NCI-H2227 (cell line): ENCODE results near the gene MARF1.
"Not testable (repeated sequence)": the region's sequence is repeated elsewhere in the genome, so short reads cannot be mapped to it uniquely, and the experiment has no call there.

Experiments used
- DNase-seq: peaks from one replicate; lab custom pipeline; 2025; ENCODE audit not compliant: unreplicated experiment; lab: John Stamatoyannopoulos, UW

Gene MARF1

DNA sequence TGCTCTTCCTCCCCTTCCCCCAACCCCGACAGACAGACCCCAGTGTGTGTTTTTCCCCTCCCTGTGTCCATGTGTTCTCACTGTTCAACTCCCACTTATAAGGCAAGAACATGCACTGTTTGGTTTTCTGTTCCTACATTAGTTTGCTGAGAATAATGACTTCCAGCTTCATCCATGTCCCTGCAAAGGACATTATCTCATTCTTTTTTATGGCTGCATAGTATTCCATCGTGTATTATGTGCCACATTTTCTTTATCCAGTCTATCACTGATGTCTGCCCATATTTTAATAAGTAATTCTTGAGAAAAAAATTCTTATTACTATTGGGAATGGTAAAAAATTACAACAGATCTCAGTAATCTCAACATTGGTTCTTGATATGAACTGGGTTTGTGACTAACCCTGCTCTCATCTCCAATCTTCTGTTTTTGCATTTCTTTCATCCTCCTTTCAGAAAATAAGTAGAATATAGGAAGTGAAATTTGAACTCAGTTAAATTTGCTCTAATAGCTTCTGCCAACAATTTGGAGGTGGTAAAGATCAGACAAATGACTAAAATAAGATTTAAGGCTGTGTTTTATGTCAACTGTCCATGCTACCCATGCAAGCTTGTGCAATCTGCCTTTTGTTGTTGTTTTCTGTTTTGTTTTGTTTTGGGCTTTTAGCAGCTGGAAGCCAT lies 11.1 kb downstream of the MARF1 start:
- no peak for DNase-seq

DNA sequence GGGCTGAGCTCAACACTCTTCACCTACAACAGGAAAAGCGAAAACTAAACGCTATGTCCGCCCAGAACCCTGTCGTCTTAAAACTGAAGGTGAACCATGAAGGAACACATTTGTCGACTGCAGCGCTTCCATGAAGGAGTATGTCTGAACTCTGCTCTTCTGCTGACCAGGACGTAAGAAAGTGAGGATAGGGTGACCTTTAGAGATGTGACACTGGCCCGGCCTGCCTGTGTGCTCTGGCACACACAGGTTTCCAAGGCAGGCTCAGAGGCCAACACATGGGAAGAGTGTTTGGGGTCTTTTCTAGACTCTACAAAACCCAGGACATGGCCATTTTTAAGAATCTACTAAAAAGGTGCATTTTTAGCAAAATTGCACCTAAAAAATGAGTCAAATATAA lies 21.1 kb downstream of the MARF1 start:
- DNase-seq = no peak

DNA sequence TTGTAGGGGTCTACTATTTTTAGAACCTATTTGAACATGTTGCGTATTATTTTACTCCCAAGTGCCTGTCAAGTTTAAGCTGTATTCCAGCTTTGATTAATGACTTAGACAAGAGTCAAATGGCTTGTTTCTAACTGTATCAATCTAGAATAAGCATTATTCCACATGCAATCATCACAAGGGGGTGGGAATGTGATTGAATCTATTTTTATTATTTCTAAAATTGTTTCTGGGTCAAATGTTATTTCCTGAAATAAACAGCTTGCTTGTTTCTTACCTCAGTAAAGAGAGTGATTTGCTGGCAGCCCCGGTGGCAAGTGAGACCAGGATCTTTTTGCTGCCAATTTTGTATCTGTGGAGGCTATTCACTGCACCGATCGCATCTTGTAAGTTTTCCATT lies 21.5 kb downstream of the MARF1 start:
- DNase-seq = no peak

DNA sequence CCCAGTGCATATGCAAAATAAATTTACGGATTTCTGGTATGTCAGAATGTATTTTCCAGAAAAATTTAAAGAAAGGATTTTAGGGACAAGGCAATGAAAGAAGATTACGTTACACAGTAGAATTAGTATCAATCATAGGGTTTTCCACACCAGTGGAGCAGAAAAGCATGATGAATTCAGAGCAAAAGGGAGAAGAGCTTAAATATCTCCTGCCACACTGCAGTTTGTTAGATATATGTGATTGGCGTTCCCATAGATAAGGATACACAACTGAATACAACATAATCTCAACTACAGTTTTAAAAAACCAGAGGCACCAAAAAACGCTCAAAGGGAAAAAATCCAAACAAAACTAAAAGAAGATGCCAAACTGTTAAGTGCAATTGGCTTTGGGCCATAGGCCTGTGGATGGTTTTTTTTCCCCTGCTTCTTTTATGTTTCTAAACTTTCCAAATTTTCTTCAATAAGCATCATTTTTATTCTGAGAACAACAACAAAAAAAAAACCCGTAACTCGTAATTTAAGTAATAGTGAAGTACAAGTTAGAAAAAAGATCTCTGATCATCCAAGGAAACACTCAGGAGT lies 22.3 kb downstream of the MARF1 start:
- DNase-seq = no peak

DNA sequence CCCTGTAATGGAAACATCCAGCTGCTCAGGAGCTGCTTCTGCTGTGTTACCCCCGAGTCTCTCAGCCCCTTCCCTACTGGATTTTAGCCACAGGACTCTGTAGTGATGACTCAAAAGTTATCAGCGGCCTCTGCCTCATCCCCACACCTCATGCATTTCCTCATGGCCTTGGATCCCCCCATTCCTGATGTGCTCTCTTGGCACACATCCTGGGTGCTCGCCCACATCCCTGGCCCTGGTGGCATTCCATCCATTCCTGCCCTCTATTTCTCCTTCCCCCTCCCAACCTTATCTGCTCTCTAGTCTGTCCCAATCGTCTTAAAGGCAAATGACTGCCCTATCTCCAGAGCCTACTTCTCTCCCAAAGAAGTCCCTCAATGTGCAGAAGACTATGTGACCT lies 24.6 kb downstream of the MARF1 start:
- no peak for DNase-seq

DNA sequence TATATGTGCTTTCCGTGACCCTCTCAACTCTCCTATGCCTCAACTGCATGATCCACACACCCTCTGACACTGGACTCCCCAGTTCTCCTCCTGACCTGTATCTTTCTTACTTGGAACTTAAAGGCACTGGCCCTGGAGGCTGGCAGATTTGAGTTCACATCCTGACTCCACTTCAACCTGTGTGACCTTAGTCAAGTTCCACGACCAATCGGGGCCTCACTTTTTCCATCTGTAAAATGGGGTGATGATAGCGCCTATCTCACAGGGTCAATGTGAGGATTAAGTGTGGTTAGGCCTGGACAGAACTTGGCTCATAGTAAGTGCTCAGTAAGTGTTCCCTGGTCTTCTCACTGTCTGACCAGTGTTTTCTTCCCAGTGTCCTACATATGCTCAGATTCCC lies 25.1 kb downstream of the MARF1 start:
- DNase-seq = no peak

DNA sequence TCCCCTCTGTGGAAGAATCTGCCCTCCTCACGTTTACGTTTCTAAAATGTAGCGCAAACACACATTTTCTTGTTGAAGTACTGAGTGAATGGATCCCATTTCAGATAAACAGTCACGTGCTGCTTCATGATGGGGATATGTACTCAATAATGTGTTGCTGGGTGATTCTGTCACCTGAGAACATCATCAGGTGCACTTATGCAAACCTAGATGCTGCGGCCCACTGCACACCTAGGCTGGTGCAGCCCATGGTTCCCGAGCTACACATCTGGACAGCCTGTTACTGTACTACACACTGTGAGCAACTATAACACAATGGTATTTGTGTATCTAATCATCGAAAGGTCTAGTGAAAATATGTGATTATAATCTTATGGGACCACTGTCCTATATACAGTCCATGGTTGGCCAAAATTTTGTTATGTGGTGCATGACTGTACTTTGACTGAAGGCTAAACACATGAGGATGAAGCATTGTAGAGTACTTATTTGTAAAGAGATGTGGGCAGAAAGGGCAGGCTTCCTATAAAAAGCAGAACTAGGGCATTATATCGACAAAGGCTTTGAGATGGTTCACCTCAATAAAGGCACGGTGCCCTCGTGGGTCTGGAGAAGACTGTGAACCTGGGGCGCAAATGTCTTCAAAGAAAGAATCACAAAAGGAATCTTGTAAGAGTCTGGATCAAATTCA lies 26.3 kb downstream of the MARF1 start:
- DNase-seq = no peak

DNA sequence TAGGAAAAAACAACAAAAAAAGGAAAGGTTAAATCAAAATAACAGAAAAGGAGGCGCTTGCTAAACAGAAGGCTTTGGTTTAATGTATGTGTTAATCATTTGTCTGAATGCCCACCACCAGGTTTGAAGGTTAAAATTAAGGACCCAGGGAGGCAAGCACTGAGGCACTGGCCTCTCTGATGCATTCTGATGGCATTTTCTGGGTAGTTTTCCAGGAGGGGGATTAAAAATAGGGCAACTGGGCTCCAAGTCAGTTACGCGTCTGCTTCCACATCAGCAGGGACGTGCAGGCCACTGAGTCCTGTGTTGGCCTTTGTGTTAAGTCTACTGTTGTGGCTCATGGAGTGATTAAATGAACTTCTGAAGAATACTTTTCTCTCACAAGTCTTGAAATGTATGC lies 26.9 kb downstream of the MARF1 start:
- no peak for DNase-seq

DNA sequence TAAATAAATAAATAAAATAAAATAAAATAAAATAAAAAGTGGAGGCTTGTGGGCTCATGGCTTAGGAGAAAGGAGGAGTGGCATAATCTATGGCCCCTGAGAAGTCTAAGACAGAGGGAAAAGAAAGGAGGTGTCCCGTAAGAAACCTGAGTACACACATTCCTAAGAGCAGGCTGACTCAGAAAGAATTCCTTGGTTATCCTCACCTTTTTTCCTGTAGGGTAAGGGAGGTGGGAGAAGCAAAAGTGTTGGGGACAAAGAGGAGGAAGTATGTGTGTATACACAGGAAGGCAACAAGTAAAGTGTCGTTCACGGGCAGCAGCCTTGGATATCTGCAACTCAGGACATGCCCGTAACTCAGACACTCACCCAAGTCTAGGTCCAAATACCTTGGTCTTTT lies 29.3 kb downstream of the MARF1 start:
- DNase-seq = no peak

DNA sequence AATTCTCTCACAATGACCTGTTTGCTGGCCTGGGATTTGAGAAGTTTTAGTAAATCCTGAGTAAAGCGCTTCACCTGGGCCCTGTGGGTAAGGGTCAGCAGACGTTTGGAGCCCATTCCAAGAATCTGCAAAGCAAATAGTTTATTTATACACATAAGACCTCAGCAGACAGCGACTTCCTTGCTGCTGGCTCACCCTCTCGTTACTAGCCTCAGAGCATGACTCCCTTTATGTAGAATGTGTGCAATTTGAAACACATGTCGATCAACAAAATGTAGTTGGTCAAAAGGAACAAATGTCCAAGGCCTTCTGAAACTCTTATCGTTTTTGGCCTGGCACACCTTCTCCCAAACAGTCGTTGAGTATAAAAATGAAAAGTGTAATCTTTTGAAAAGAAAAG lies 31.3 kb downstream of the MARF1 start:
- DNase-seq = no peak

DNA sequence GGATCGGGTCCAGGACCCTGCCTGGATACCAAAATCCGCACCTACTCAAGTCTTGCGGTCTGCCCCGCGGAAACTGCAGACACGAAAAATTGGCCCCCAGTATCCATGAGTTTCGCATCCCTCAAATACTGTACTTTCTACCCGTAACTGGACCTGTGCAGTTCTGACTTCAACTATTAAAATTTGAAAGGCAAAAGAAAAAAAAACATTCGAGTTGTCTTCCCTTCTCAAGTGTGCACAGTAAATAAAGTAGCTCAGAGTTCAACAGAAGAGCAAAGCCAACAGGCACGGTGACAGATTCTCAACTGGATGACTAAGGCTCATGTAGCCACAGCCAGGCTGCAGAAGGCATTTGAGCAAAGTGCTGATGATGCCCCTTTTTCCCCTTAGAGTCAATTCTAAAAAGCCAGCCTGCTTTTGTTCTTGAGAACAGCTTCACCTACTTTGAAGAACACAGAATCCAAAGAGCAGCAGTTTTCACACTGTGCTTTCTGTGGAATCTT lies 32.5 kb downstream of the MARF1 start:
- no peak for DNase-seq

DNA sequence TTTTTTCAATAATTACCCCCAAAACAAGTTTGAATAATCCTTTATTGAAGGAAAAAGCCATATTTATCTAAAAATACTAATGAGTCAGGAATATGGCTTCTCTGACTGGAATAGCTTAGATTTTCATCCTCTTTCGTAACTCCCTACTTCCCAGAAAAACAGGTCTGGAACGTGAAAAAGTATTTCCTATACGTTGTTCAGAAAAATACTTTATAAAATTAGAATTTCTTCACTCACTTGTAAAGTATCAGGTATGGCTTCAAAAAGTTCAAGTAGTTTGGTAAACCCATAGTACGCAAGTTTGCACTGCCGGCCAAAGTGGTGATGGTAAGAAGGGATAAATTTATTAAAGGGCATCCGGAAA lies 33.7 kb downstream of the MARF1 start:
- DNase-seq = no peak

DNA sequence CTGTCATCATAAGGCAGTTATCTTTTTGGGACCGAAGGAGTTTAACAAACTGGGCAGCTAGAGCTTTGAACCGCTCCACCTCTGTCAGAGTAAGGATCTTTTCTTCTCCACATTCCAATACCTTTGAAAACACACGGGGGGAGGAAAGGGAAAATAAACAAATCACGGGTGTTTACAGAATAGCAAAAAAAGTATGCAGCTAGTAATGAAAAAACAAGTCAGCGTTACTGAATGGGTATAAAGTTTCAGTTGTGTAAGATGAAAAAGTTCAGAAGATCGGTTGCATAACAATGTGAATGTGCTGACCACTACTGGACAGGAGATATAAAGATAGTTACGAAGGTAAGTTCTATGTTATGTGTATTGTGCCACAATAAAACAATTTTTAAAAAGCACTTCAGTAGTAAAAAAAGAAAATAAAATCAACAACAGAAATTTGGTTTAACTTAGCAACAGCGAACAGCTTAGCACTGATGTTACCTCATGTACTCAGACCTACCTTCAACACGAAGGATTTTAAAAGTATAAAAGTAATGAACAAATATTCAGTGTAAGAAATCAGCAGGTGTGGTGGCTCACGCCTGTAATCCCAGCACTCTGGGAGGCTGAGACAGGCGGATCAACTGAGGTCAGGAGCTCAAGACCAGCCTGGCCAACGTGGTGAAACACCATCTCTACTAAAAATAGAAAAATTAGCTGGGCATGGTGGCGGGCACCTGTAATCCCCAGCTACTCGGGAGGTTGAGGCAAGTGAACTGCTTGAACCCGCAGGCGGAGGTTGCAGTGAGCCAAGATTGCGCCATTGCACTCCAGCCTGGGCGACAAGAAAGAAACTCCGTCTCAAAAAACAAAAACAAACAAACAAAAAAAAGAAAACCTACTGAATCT lies 34.3 kb downstream of the MARF1 start:
- DNase-seq = no peak

DNA sequence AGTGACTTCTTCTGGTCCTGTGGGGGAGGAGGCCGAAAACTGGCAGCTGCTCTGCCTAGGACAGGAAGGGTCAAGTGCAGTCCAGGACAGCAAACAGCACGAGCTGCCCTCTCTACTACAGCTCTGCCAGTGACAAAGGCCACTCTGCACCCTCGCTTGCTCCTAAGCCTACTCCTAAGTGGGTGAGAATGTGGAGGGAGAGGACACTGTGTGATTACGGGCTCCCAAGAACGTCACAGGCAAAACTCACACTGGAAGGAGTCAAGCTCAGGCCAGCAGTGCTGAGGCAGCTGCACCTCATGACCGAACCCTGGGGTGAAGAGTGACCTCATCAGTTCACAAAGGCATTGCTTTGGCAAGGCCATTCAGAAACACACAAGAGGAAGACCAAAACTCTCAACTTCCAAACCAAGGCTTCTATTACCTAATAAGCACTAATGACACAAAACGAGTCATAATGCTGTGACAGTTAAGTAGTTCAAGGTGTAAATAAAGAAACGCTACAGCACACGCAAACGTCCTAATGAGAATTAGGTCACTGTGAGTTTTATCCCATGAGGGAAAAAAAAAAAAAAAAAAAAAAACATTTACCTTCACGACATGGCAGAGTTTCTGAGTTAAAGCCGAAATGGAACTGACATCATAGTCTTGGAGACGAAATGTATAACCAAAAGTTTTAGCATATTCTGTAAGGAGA lies 35.1 kb downstream of the MARF1 start:
- DNase-seq = peak; percentile 16

DNA sequence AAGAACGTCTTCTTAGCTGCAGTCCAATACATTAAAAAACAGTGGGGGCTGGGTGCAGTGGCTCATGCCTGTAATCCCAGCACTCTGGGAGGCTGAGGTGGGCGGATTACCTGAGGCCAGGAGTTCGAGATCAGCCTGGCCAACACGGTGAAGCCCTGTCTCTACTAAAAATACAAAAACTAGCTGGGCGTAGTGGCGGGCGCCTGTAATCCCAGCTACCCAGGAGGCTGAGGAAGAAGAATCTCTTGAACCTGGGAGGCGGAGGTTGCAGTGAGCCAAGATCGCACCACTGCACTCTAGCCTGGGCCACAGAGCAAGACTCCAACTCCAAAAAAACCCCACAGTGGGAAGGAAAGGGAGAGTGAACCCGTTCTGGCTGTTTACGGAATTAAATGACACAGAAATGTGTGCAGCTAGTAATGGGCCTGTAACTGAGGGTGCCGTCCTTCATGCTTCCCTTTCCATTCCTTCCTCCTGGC lies 35.7 kb downstream of the MARF1 start:
- not testable (repeated sequence) for DNase-seq

DNA sequence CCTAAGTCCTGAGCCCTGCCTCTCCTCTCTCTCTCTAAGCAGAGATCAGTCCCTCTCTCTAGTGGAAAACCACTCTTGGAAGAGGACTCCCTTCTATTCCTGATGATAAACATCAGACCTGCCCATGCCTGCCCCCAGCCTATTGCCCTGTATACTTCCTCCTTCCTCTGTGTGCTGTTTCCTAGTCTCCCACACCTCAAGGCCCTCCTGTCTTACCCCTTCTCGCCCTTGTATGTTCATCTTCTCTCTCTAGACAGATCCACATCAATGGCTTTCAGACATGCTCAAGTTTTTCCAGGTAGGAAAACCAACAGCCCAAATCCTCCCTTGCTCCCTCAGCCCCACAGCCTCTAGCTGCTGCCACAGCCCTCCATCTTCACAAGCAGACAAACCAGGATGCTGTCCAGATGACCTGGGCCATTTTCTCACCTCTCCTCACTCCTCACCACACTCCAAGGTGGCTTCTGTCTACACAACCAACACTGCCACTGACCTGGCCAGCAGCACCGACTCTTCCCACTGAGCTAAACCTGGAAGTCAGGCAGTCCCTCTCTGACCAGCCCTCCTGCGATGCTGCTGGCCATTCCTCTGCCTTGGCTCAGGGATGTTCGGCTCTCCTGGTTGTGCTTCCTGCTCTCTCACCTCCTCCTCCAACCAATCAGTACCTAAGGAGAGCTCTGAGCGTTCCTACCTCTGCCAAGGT lies 36.3 kb downstream of the MARF1 start:
- DNase-seq = no peak

DNA sequence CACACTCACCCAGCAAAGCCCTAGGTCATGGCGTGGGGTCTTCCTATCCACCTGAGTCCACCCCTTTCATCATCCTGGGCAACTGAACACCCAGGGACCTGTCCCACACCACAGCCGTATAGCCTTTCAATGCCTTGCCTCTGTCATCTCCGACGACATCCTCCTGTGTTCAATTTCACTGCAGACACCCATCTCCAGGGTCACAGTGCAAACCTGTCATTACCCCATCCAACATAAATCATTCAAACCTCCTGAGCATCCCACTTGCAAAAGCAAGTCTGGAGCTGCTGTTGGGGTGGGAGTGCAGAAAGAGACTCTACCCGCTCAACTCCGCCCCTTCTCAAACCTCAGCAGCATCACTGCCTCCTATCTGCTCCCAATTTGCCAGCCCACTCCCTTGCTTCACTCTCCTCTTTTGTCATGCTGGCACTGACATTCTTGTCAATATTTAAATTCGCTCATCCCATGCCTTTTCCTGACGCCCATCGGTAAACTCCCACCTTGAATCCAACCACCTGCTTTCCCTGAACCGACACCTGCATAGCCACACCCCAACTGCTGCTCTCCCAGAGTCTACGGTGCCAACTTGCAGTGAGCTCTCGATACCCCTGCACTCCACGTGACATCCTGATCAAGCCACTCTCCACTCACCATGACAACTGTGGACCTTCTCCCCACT lies 37.0 kb downstream of the MARF1 start:
- DNase-seq = peak; percentile 80

DNA sequence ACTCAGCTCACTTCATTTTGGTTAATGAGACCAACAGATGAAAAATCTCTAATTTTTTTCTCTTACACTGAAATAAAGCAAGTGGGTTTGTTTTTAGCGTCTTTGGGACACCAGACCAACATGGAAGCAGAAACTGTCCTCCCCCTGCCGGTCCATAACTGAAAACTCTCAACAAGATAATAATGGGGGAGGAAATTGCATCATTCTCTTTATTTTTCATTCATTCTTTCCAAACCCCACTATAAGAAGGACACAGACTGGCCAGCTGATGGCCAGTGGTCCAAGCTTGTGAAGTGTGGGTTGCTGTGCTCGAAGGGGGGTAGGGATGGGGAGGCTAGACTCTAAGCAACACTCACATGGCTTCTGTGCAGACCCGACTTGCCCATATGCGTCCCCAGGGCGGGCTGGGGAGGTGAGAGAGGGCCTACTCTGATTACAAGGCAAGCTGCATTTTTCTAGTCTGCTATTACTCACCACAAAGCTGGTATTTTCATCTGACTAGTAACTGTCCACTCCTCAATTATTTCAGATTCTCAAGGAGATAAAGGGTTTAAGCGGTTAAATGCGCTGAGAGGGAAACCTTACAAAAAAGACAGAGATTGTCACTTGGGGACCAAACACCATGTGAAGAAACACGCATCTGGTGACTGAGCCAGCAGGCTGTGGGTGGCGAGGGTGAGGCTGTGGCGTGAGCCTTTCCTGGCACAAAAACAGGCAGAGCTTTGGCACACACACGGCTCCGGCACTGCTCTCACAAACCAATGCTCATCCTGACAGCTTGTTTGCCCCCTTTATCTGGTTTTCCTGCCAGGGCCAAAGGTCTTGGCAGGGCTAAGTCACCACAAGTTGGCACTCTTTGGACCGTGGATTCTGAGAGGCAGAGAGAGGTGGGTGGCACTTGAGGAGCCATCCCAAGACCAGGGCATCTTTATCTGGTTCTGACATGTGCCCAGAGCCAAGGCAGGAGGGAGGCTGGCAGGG lies 38.2 kb downstream of the MARF1 start:
- peak; percentile 36 for DNase-seq
